GM19193 (cell line): ENCODE data around the gene PIP4P1.
A peak's percentile ranks its signal among the peaks of the same experiment; 100 is the strongest.

ENCODE experiments used
- POLR2A ChIP-seq: IDR thresholded peaks from 4 replicates; pipeline ENCODE4 v1.6.1; 2011; ENCODE audit not compliant: insufficient read depth, insufficient read length; ENCODE audit errors: extremely low read depth

The PIP4P1 gene

GRCh38 chr14:20461225-20462141, at the start of gene PIP4P1:
Gene PIP4P1, minus strand, starts transcription at chr14:20461434. Its CDS starts 109 bp downstream, at chr14:20461325.
- peak; percentile 63 for TF ChIP-seq POLR2A

- TF ChIP-seq POLR2A, result no peak
Observed at GRCh38 chr14:20508367-20508766, 47.1 kb upstream of the PIP4P1 start.

GRCh38 chr14:20503898-20504297, 42.7 kb upstream of the PIP4P1 start:
- TF ChIP-seq POLR2A, result no peak

- TF ChIP-seq POLR2A, result no peak
Observed at GRCh38 chr14:20501346-20501745, 40.1 kb upstream of the PIP4P1 start.

GRCh38 chr14:20499881-20500280, 38.6 kb upstream of the PIP4P1 start:
- TF ChIP-seq POLR2A, result no peak

GRCh38 chr14:20499108-20499507, 37.9 kb upstream of the PIP4P1 start:
- TF ChIP-seq POLR2A, result no peak

GRCh38 chr14:20498622-20499021, 37.4 kb upstream of the PIP4P1 start:
- TF ChIP-seq POLR2A, result no peak

- no peak for TF ChIP-seq POLR2A
Observed at GRCh38 chr14:20494935-20495766, 33.9 kb upstream of the PIP4P1 start.

- no peak for TF ChIP-seq POLR2A
Observed at GRCh38 chr14:20493634-20494033, 32.4 kb upstream of the PIP4P1 start.

GRCh38 chr14:20492486-20492885, 31.3 kb upstream of the PIP4P1 start:
- TF ChIP-seq POLR2A, result no peak

- TF ChIP-seq POLR2A, result no peak
Observed at GRCh38 chr14:20490563-20490962, 29.3 kb upstream of the PIP4P1 start.

- TF ChIP-seq POLR2A, result no peak
Observed at GRCh38 chr14:20489093-20489994, 28.1 kb upstream of the PIP4P1 start.

GRCh38 chr14:20487396-20487725, 26.1 kb upstream of the PIP4P1 start:
- TF ChIP-seq POLR2A, result no peak

- no peak for TF ChIP-seq POLR2A
Observed at GRCh38 chr14:20486684-20487395, 25.6 kb upstream of the PIP4P1 start.
